NCI-H748 (cell line): Measurements from ENCODE around the gene LAP3.
A peak's percentile ranks its signal among the peaks of the same experiment; 100 is the strongest.

Experiments
- DNase-seq: peaks from one replicate; lab custom pipeline; 2025; ENCODE audit not compliant: unreplicated experiment; lab: John Stamatoyannopoulos, UW

Gene LAP3

DNA sequence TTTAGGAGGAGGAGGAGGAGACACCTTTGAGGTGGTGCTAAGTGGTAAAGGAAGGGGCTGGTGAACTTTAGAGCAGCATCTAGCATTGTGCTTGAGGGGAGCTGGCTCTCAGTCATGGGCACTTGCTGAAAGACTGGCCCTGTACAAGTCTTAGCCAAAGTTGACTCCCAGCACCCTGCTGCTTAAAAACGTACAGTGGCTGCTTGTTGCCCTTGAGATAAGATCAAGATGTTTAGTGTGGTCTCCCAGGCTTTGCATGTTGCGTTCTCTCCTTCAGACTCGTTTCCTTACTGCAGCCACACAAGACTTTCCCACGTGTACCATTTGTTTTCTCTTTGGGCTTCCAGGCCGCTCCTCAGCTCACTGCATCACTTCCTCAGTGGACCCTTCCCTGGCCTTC is 39.3 kb downstream of the LAP3 start:
- no peak for DNase-seq

DNA sequence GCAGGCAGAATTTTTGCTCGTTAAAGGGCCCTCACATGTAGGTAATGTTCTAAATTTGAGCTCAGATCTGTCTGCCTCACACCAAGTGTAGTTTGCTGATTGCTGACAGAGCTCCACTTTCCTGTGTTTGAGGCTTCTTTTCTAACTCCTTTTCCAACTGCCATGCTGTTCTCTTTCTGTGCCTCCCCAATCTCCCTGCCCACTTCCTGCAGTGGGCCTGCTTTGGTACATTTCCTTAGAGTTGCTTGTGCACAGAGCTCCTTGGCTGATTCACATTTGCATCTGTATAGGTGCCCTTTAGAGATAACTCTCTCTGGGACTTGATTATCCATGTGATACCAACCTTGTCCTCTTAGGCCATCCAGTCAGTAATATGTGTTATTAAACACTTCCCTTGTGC is 41.9 kb downstream of the LAP3 start:
- DNase-seq = no peak

DNA sequence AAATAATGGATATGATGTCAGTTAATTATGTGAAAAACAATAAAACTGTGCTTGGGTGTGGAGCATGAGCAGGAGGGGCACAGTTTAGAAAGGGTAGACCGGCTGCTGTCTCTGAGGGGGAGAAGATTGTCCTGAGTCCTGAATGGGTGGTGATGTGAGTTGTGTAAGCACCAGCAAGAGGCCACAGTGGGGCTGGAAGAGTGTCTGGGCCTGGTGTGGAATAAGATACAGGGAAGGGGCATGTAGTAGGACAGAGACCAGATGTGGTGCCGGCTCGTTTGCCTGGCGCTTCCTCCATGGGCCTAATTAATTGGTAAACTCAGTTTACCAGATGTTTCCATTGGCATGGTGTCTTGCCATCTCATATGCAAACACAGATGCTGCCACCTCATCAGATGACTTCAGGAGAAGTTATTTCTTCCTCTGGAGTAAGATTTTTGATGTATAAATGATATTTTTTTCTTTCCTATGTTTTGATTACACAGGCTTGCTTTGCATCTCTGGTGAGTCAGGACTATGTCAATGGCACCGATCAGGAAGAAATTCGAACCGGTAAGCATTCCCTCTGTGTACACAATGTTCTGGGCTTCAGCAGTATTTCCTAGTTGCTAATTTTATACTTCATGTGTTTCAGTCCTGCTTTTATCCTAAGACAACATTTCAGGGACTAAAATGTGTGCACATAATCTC is 42.6 kb downstream of the LAP3 start:
- no peak for DNase-seq

DNA sequence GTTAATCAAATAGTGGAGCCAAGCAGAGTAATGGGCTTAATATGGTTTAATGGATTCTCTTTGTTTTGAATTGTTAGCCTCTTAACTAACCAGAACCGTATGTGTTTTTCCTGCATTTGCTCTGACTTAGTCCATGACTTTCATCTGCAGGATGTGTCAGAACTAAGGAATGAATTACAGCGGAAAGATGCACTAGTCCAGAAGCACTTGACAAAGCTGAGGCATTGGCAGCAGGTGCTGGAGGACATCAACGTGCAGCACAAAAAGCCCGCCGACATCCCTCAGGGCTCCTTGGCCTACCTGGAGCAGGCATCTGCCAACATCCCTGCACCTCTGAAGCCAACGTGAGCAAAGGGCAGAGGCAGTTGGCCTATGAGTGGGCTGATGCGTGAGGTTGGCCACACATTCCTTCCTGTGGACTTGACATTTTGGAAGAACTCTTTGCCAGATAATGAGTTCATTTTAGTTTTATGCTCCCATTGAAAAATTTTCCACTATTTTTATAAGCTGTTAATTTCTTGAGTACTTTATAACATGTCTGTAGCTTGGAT is 46.5 kb downstream of the LAP3 start:
- DNase-seq = no peak

DNA sequence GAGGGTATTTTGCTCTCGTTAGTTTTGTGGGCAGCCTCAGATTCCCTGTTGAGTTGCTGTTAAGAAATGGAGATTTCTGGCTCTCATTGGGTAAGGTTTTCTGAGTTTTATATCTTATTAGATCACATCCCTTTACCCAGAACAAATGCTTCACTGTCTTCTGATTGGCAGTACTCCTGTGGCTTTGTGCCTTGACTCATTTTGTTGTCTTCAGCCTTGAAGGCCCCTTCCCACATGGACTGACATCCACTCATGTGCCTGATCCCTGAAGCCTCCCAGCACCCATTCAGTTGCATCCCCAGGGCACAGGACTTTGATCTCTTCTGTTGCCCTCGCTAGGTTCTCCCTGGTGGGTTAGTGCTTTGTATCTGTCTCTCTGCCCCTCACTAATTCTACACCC is 47.8 kb downstream of the LAP3 start:
- DNase-seq = no peak

DNA sequence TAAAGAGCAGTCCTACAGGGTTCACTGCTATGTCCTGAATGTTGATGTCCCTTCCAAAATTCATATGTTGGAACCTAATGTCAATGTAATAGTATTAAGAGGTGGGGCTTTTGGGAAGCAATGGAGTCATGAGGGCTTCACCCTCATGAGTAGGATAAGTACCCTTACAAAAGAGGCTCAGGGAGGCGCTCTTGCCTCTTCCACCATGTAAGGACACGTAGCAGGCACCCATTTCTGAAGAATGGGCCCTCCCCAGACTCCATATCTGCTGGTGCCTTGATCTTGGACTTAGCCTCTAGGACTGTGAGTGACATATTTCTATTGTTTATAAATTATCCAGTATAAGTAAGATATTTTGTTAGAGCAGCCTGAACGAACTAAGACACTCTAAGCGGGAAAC is 53.2 kb downstream of the LAP3 start:
- no peak for DNase-seq

DNA sequence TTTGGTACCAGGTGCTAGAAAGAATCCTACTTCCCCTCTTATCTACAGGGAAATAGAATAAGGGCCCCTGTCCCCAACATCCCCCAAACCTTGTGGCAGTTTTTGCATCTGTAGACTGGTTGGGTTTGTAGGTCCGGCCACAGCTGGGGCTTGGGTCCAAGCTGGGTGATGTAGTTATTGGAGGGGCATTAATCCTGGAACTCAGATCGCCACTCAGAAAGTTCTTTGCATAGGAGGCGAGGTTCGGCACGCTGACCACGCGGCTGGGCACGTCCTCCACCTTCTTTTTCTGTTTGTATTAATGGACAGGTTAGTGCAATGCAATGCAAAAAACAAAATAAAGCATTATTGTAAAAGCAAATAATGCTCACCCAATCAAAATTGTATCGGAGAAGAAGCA is 56.6 kb downstream of the LAP3 start:
- DNase-seq = no peak

DNA sequence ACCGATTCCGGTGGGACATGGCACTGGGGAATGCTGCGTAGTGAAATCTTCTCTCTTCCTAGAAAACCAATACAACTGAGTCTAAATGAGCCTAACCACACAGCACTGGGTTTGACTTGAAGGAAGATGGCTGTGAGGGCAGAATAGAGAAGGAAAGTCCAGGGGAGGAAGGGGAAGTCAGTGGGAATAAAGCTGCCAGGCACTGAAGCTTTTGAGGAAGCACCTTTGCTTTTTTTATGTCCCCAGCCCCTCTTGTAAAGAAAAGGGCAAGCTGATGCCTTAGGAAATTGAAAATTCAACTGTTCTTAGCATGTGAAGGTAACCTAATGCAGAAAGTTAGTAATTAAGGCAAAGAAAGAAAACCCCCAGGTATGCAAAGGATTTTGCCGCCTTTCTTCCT is 58.1 kb downstream of the LAP3 start:
- DNase-seq = no peak

DNA sequence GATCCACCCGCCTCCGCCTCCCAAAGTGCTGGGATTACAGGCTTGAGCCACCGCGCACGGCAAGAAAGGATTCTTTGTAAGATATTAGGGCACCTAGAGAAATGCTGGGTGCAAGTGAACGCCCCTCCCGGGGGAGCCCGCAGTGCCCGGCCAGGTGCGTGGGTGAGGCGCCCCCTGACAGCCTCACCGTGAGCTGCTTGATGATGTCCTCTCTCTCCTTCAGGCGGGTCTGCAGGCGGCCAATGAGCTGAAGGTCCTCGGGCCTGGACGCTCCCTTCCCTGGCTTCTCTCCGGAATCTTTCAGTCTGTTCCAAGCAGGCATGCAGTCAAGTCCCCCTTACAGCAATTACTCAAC is 59.3 kb downstream of the LAP3 start:
- DNase-seq = no peak

DNA sequence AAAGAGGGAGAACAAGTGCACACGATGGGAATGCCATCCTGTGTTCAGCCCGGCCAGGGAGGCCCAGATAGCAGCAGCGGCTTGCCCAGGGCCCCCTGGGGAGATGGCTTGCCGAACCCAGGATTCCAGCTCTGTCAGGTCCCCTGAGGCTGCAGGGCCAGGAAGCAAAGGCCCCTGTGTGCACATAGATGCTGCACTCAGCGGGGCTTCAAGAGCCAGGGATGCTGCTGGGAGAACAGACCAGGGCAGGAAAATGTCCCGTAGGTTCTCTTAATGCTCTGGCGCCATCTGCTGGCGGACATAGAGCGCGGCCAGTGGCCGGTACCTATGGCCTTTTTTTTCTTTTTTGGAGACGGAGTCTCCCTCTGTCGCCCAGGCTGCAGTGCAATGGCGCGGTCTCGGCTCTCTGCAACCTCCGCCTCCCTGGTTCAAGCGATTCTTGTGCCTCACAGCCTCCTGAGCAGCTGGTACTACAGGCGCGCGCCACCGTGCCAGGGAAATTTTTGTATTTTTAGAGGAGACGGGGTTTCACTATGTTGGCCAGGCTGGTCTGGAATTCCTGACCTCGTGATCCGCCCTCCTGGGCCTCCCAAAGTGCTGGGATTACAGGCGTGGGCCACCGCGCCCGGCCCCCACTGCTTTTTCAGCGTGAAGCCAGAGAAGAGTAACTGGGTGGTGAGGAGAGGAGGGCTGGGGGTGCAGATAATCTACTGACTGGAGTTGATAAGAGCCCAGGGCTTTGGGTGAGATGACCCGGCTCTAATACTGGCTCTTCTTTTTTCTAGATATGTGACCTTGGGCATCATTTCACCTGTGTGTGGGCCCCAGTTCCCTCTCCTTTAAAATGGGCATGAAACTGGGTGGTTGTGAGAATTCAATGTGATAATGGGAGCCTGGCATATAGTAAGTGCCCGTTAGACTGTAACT is 60.0 kb downstream of the LAP3 start:
- DNase-seq = peak; percentile 66

DNA sequence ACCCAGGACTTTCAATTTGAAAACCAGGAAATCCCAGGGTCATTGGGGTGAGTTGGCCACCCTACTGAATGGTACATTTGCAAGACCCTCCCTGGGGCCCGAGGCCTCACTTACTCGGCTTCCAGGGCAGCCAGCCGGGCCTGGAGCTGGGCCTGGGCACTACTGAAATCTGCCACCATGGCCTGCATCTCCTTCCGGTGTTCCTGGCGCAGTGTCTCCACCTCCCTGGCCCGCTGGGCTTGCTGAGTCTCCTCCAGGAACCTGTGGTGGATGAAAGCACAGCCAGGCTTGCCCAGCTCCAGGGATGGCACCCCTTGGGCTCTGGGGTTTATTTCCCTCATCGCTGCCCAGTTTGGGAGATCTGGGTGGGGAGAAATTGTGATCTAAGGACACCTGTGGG is 62.1 kb downstream of the LAP3 start:
- DNase-seq = no peak

DNA sequence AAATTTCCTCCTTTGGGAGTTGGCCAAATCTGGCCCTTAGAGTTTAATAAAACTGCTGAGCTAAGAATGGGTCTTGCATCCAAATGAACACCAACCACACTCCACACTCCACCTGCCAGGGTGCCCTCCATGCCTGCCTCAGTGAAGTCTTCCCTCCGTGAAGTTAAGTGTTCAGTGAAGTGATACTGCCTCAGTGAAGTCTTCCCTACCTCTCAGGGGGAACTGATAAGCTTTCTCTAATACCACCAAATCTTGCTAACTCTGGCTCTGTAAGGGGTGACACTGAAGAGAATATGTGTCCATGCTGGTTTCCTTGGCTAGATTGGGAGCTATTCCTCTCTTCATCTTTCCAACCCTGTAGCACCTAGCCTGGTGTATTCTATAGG is 65.4 kb downstream of the LAP3 start:
- no peak for DNase-seq

DNA sequence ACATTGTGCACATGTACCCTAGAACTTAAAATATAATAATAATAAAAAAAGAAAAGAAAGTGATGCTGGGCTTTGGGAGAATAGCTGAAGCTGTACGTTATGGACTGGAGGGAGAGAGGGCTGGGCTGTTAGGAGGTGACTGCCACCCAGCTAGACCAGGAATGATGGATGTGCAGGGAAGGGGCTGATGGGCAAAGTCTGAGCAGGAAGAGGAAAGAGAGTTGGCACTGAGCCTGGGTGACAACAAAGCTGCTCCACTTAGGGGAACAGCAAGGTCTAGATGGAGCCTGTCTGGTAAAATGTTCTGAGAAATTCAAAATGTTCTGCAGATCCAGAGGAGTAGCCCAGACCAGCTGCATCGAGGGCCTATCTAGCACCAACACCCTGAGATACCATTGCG is 69.7 kb downstream of the LAP3 start:
- no peak for DNase-seq

DNA sequence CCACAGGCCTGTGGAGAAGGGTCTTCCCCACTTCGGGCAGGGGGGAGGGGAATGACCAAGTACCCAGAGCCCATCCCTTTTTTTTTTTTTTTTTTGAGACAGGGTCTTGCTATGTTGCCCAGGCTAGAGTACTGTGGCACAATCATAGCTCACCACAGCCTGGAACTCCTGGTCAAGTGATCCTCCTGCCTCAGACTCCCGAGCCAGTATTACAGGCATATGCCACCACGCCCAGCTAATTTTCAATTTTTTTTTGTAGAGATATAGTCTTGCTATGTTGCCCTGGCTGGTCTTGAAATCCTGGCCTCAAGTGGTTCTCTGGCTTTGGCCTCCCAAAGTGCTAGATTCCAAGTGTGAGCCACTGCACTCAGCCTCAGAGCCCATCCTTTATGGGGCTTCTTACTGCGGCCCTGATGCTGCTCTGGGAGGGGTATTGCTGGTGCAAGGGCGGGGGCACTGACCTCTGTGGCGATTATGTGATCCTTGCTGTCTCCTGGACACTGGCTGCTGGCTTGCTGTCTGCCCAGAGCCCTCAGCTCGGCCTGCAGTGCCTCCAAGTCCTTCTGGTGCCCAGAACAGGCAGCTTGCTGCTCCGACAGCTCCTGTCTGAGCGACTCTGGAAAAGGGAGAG is 70.3 kb downstream of the LAP3 start:
- DNase-seq = no peak

DNA sequence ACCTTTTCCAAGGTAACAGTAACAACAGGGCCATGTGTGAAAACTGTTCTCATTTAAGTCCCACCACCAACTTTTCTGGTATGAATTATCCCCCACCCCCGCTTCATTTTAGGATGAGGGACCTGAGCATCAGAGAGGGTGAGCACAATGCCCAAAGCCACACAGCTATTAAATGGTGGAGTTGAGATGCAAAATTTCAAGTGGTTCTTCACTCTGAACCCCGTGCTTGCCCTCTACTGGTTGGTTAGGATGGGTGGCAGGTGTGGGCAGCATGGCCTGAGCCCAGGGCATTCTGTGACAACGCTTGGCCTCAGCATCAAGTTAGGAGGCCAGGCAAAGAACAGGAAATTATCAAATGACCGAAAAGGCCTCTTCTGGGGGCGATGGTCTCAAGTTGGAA is 70.9 kb downstream of the LAP3 start:
- no peak for DNase-seq

DNA sequence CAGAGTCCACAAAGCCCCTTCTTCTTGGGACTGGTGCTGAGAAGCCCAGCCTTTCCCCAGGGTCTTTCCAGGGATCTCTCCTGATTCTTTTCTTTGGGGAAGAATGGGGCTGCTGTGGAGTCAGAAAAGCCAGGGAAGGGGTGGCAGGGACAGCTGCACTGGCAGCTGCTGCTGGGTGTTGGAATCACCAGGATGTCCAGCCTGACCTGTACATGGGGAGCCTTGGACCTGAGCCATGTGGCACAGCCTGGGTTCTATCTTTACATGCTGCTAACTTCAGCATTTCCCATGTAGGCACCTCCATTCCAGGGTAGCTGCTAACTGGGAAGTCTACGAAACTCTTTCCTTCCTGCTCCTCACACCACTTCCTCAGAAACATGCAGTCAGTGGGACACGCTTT is 73.4 kb downstream of the LAP3 start:
- DNase-seq = no peak

DNA sequence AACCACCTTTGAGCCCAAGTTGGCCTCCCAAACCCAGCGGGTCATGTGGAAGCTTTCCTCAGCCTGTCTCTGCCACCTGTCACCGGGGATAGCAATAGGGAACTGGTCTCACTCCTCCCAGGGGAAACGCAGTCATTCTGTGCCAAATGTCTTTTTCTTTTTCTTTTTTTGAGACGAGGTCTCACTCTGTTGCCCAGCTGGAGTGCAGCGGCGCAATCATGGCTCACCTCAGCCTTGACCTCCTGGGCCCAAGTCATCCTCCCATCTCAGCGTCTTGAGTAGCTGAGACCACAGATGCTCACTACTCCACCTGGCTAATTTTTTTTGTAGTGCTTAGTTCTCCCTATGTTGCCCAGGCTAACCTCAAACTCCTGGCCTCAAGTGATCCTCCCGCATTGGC is 77.7 kb downstream of the LAP3 start:
- DNase-seq = no peak

DNA sequence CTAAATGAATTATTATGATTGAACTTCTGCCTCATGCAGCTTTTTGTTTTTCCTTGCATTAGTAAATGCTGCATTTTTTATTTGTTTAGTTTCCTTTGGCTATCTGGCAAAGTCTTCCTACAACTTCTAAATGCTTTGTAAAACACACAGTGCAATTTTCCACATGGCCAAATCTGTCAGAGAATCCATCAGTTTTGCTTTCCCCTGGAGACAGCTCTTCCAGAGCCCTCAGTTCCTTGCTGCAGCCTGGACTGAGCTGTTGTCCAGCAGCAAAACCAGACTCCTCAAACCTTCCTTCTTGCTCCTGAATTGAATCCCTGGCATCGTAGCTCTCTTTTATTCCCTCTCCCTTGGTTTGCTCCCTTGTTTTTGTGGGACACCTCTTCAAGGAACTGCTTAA is 80.1 kb downstream of the LAP3 start:
- no peak for DNase-seq
